HG03139 (cell line): ENCODE measurements around the gene CLEC1A.

Experiments
- ATAC-seq: cut with Tn5 transposase; IDR thresholded peaks from one replicate; pipeline ENCODE4 v1.9.1; 2021; ENCODE audit not compliant: unreplicated experiment

CLEC1A gene

GRCh38 chr12:10098791-10099190 lies at the start of gene CLEC1A:
TSS of gene CLEC1A (minus strand) at chr12:10098985. CDS start at chr12:10098922, 63 bp downstream.
- ATAC-seq, result no peak

- no peak for ATAC-seq
Measured at GRCh38 chr12:10147714-10148403, 49.1 kb upstream of the CLEC1A start.

DNA sequence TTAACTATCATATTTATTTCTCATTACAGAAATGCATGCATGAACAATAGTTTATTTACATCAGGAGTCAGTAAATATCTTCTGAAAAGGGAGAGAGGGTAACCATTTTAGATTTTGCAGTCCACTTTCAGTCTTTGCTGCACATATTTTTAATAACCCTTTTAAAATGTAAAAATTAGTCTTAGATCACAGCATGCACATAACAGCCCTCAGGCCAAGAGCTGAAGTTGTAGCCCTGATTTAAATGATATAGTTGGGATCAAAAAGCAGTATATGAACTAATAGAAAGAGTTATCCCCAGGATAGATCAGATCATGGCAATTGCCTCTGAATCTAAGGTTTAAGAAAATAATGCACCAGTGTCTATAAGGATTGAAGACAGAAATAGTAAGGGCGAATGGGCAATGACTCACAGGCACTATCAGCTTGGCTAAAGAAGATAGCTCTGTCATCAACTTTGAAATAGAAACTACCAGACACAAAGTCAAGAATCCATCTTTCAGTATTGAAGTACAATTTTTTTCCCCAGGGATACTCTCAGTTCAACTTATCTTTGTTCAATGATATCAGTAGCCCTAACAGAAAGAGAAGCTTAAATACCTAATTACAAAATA lies 44.3 kb upstream of the CLEC1A start:
- ATAC-seq, result no peak

DNA sequence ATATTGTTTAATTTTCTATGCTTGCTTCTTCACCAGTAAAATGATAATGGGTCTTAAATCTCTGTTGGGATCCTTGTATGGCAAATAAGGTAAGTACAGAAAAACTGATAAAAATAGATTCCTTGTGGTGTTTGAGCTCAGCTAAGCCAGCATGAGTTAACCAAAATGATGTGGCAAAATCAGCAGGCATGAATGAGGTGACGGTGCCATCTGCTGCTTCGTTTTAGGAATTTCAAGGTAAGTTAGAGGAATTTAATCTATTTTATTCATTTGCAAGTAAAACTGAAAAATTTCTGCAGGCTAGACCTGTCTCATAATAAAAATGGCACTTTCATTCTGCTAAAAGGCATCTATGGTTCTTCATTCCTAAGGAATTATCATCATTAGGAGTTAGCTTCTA lies 41.2 kb upstream of the CLEC1A start:
- ATAC-seq, result no peak

- no peak for ATAC-seq
Measured at GRCh38 chr12:10136637-10137205, 37.9 kb upstream of the CLEC1A start.

GRCh38 chr12:10135126-10135525 lies 36.3 kb upstream of the CLEC1A start:
- no peak for ATAC-seq

DNA sequence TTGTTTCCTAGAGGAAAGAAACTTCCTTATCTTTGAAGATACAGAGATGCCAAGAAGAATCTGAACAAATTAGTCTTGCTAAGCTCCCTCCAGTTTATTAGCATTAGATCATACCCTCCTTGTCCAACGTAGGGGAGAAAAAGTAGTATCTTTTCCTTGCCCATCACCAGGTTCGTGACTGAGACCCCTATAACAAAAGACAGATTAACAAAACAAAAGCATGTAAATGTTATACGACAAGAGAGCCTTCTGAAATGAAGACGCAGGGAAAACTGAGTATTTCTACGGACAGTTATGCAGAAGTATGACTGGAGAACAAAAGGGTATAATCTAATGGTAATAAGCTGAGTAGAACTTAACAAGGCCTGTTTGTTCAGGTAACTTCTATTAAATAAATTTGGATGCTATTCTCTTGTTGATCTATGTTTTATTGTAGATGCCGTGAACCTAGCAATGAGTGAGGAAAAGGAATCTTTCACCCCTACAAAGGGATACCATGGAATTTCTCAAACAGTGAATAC lies 34.1 kb upstream of the CLEC1A start:
- no peak for ATAC-seq

DNA sequence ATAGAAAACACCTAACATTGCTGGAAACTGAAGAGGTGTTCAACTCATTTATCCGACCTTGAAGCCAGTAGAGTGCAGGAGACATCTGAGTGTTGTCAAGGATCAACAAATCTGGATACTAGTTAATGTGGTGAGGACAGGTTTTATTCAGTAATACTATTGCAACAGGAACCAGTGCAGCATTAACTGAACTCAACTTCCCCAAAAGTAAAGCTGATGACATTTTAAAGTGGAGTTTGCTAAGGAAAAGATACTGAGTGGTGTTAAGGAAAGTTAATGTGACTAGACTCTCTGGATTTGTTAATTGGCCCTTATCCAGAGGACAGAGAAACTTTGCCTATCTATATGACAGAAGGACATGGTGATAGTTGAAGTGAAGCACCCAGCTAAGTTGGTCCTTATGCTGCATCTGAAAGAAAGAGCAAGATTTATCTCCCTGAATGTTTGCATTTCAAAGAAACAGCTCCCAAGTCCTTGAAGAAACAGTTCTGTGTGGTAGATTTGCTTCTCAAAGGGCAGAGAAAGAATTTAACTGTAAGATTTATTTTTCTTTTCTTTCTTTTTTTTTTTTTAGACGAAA lies 32.4 kb upstream of the CLEC1A start:
- no peak for ATAC-seq

DNA sequence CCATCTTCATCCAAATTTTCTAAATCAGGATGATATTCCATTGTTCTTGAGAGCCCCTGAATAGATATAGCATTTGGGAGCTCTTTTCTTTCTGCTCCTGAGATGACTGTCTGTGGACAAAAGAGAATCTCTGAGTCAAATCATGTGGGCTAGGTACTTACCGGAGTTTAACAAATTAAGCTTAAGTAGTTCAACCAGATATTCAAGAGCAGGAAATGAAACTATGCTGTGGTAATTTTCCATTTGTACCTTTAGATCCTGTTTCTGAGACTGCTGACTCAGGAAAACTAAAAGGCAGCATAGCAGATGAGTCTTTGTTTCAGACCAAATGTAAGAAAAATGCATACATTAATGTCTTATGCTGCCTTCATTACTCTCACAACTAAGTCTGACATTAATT lies 31.3 kb upstream of the CLEC1A start, which contains the start of gene CLEC7A:
Gene CLEC7A (minus strand): TSS at position 158 of the 400 bp plus-strand sequence. CDS start 117 bp downstream, at position 41.
- ATAC-seq, result peak; percentile 61

DNA sequence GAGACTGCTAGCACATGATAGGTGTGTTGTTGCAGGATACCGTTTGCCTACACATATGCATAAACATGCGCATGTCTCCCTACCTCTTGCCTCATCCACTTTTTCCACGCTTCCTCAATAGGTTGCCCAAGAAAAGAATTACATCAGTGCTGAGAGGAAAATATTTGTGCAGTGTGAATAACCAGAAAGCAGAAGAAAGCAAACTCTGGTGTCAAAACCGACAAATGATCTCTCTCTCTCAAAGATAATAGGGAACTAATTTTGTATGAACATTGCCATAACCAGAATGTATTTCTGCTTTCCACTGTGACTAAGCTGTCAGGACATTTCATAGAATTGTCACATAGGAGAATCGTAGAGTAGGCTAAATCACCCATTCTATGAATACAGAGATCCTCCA lies 29.9 kb upstream of the CLEC1A start:
- ATAC-seq, result no peak

- no peak for ATAC-seq
Measured at GRCh38 chr12:10126413-10126812, 27.6 kb upstream of the CLEC1A start.

- ATAC-seq, result no peak
Measured at GRCh38 chr12:10122689-10123088, 23.9 kb upstream of the CLEC1A start.

GRCh38 chr12:10121278-10121677 lies 22.5 kb upstream of the CLEC1A start:
- no peak for ATAC-seq

- no peak for ATAC-seq
Measured at GRCh38 chr12:10119066-10119465, 20.3 kb upstream of the CLEC1A start.

GRCh38 chr12:10115890-10116289 lies 17.1 kb upstream of the CLEC1A start:
- ATAC-seq, result no peak

GRCh38 chr12:10115311-10115710 lies 16.5 kb upstream of the CLEC1A start:
- no peak for ATAC-seq

GRCh38 chr12:10113920-10114319 lies 15.1 kb upstream of the CLEC1A start:
- no peak for ATAC-seq

- no peak for ATAC-seq
Measured at GRCh38 chr12:10113075-10113474, 14.3 kb upstream of the CLEC1A start.

DNA sequence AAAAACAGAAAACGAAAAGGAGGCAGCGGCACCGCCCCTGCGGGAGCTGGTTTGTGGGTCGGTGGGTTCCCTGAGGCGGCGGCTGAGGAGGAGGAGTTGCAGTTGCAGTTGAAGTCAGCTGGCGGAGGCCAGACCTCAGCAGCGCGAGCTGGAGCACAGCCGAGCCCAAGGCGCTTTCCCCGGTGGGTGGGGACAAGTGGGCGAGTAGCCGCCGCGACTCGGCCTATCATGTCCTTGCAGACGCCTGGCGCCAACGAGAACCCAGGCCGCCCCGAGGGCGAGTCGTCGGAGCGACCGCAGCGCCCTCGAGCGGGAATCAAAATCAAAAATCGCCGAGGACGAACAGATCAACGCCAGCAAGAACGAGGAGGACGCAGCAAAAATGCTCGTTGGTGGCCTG lies 12.7 kb upstream of the CLEC1A start:
- ATAC-seq, result no peak

DNA sequence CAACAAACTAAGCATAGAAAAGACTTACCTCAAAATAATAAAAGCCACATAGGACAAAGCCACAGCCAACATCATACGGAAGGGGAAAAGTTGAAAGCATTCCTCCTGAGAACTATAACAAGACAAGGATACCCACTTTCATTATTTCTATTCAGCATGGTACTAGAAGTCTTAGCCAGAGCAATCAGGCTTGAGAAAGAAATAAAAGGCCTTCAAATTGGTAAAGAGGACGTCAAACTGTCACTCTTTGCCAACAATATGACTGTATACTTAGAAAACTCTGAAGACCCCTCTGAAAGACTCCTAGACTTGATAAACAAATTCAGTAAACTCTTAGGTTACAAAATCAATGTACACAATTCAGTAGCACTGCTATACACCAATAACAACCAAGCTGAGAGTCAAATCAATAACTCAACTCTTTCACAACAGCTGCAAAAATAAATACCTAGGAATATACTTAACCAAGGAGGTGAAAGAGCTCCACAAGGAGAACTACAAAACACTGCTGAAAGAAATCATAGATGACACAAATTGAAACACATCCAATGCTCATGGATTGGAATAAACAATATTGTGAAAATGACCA lies 11.6 kb upstream of the CLEC1A start:
- no peak for ATAC-seq

DNA sequence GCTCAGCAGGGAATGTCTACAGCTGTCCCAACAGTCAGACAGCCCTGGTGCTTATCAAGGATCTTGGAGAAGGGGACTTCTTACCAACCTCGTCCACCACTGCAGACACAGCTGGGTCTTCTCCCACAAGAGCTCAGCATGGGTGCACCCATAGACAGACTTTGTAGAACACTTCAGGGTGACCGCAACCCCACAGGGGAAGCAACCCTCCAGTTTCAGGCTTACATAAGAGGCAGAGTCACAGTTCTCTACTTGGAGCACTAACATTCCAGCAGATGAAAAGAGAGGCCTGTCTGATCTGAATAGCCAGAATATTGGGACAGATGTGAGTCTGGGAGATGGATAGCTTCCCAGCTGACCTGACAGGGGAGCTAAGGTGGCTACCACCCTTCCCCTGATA lies 3.5 kb upstream of the CLEC1A start:
- no peak for ATAC-seq
